CD4-positive, alpha-beta T cell treated with Interleukin-4 for 1 hour (primary cell): ENCODE data around the gene PRR27.
"Not testable (repeated sequence)": the region's sequence is repeated elsewhere in the genome, so short reads cannot be mapped to it uniquely, and the experiment has no call there.

Experiments used
- DNase-seq, 2 donors: peaks; one replicate each; pipeline ENCODE4 v3.0.0-alpha.2; 2020 to 2022

The PRR27 gene

GRCh38 chr4:70203601-70204000 is 49.6 kb downstream of the PRR27 start:
- DNase-seq = no peak

GRCh38 chr4:70212752-70213151 is 58.7 kb downstream of the PRR27 start:
- DNase-seq = not testable (repeated sequence)
